HepG2 (cell line): ENCODE data around the gene MTHFD2. TPM values are rescaled to one million over a fixed set of nuclear protein-coding genes. Genes with fewer than 3 reads are reported as not detected.
A peak's percentile ranks its signal among the peaks of the same experiment; 100 is the strongest.

Experiments
- ATAD3A ChIP-seq: sonication (generic); formaldehyde crosslinking; IDR thresholded peaks from 2 replicates; pipeline ENCODE4 v1.4.0; 2020; ENCODE audit warnings: missing genetic modification reagents
- ATF1 ChIP-seq: IDR thresholded peaks from 2 replicates; pipeline ENCODE4 v1.6.1; 2016; ENCODE audit warnings: mild to moderate bottlenecking, control low read depth
- FOXJ3 ChIP-seq: sonication (generic); formaldehyde crosslinking; IDR thresholded peaks from 2 replicates; pipeline ENCODE4 v1.4.0; 2020; ENCODE audit warnings: missing genetic modification reagents, mild to moderate bottlenecking, borderline replicate concordance
- MED13 ChIP-seq: sonication (generic); formaldehyde crosslinking; IDR thresholded peaks from 2 replicates; pipeline ENCODE4 v1.5.0; 2020; ENCODE audit warnings: missing genetic modification reagents
- PAXIP1 ChIP-seq: sonication (generic); formaldehyde crosslinking; conservative IDR thresholded peaks from 2 replicates; pipeline ENCODE4 v1.4.0; 2020; ENCODE audit warnings: mild to moderate bottlenecking, missing genetic modification reagents, moderate library complexity
- POLR2AphosphoS5 ChIP-seq: IDR thresholded peaks from 2 replicates; pipeline ENCODE4 v1.6.1; 2012; ENCODE audit warnings: low read depth, low read length
- RBAK ChIP-seq: sonication (generic); formaldehyde crosslinking; IDR thresholded peaks from 2 replicates; pipeline ENCODE4 v1.5.1; 2020; ENCODE audit warnings: mild to moderate bottlenecking, missing genetic modification reagents
- RBM39 ChIP-seq: fragments of 200-400 bp; formaldehyde crosslinking; IDR thresholded peaks from one replicate; pipeline ENCODE4 v1.6.1; 2018; ENCODE audit warnings: antibody characterized with exemption, mild to moderate bottlenecking, low read depth, low read length; ENCODE audit not compliant: poor library complexity, severe bottlenecking
- RXRB ChIP-seq: IDR thresholded peaks from 2 replicates; pipeline ENCODE4 v1.6.1; 2016; ENCODE audit warnings: borderline replicate concordance, missing genetic modification reagents, missing compliant biosample characterization
- SIN3B ChIP-seq: fragments of 150-350 bp; IDR thresholded peaks from 2 replicates; pipeline ENCODE4 v1.6.1; 2014; ENCODE audit warnings: low read length
- SNAPC2 ChIP-seq: sonication (generic); formaldehyde crosslinking; IDR thresholded peaks from 2 replicates; pipeline ENCODE4 v1.8.1; 2022; ENCODE audit warnings: mild to moderate bottlenecking, missing genetic modification reagents
- SOX13 ChIP-seq, 3 experiments: fragments of 450-650 bp in 1 of 3; sonication (generic) in 1 of 3; formaldehyde crosslinking in 1 of 3; IDR thresholded peaks in 2 of 3; conservative IDR thresholded peaks in 1 of 3; 2 replicates each; pipeline versions ENCODE4 v1.5.0 to v1.6.1; 2016 to 2020; ENCODE audit warnings: antibody characterized with exemption in 1 of 3, mild to moderate bottlenecking in 1 of 3, missing compliant biosample characterization in 1 of 3, missing genetic modification reagents in 1 of 3, moderate library complexity in 1 of 3
- THAP8 ChIP-seq: sonication (generic); formaldehyde crosslinking; IDR thresholded peaks from 2 replicates; pipeline ENCODE4 v1.5.1; 2020; ENCODE audit warnings: missing genetic modification reagents, mild to moderate bottlenecking, borderline replicate concordance
- YY1 ChIP-seq: IDR thresholded peaks from 2 replicates; pipeline ENCODE4 v1.6.1; 2011; ENCODE audit warnings: low read length, low read depth, moderate library complexity, mild to moderate bottlenecking; ENCODE audit not compliant: insufficient read depth, insufficient replicate concordance
- ZHX2 ChIP-seq, 2 experiments: sonication (generic) in 1 of 2; formaldehyde crosslinking in 1 of 2; IDR thresholded peaks; 2 replicates each; pipeline versions ENCODE4 v1.6.1 to v1.9.0; 2014 to 2022; ENCODE audit warnings: antibody characterized with exemption in 1 of 2, borderline replicate concordance in 1 of 2, inconsistent platforms in 1 of 2, low read depth in 1 of 2, missing genetic modification reagents in 1 of 2
- ZNF256 ChIP-seq: sonication (generic); formaldehyde crosslinking; conservative IDR thresholded peaks from 2 replicates; pipeline ENCODE4 v1.4.0; 2020; ENCODE audit warnings: missing genetic modification reagents
- polyA plus RNA-seq, 8 experiments: library from polyadenylated mRNA; depleted of rRNA in 3 of 8; stranded (reverse) in 7 of 8; unstranded in 1 of 8; fragments of >200 nt; fragmentation: Illumina TruSeq in 4 of 8; extraction: Trizol in 4 of 8; gene quantifications; 2 replicates each; pipeline versions ENCODE4 v1.2.1 to v1.2.3, GENCODE V29; 2011 to 2016; ENCODE audit warnings: low read depth in 4 of 8, missing spikeins in 1 of 8, mixed read lengths in 1 of 8; ENCODE audit not compliant: insufficient read depth in 1 of 8
- total RNA-seq, 5 experiments: library from RNA; depleted of rRNA; stranded (reverse); fragments of >200 nt; fragmentation: Illumina TruSeq; extraction: Trizol; gene quantifications; 2 replicates each; pipeline ENCODE4 v1.2.3, GENCODE V29; 2016; ENCODE audit warnings: low read depth in 1 of 5

MTHFD2 gene
- total and polyA plus RNA-seq, 2 of the 13 experiments (the other 11 are each of a cell fraction or from before 2014, with no cell fraction given): 188 to 269 TPM

GRCh38 chr2:74267068-74267467 is 68.7 kb downstream of the MTHFD2 start (continued):
- no peak for TF ChIP-seq ATAD3A (CRISPR knock-in tag)
- TF ChIP-seq POLR2AphosphoS5: no peak
- peak; percentile 92 for TF ChIP-seq RXRB (CRISPR knock-in tag)
- no peak for TF ChIP-seq ATF1
- TF ChIP-seq RBAK: no peak
- TF ChIP-seq RBM39: no peak
- no peak for TF ChIP-seq SIN3B
- TF ChIP-seq FOXJ3: no peak
- no peak for TF ChIP-seq SOX13 (IDR thresholded peaks at IDR 0.05)
- TF ChIP-seq SOX13 (CRISPR knock-in tag; conservative IDR thresholded peaks at IDR 0.05 in 1 of 2, IDR thresholded peaks at IDR 0.05 in 1 of 2): no peak
- no peak for TF ChIP-seq SNAPC2
- no peak for TF ChIP-seq MED13 (CRISPR knock-in tag)
- no peak for TF ChIP-seq YY1
- TF ChIP-seq ZNF256 (CRISPR knock-in tag): no peak
- no peak for TF ChIP-seq PAXIP1
- no peak for TF ChIP-seq THAP8
- TF ChIP-seq ZHX2 (IDR thresholded peaks at IDR 0.05; ENCODE audit: low read depth): no peak
- TF ChIP-seq ZHX2 (CRISPR knock-in tag; IDR thresholded peaks at IDR 0.05; ENCODE audit: borderline replicate concordance): no peak
